Immature natural killer cell (primary cell): ENCODE data around the gene PDZD11. TPM values are rescaled to one million over a fixed set of nuclear protein-coding genes. Genes with fewer than 3 reads are reported as not detected.
"Not testable (repeated sequence)": the region's sequence is repeated elsewhere in the genome, so short reads cannot be mapped to it uniquely, and the experiment has no call there.

Experiments used
- DNase-seq, 3 donors: peaks; one replicate each; pipeline ENCODE4 v3.0.0; 2022; ENCODE audit warnings: mixed read lengths in 1 of 3
- H3K27ac Mint-ChIP-seq, 6 donors: one replicate each; pipeline ENCODE4 v1.8.0; 2020; ENCODE audit warnings: mixed read lengths in 6 of 6, mild to moderate bottlenecking in 5 of 6, inconsistent platforms in 4 of 6, moderate library complexity in 3 of 6
- H3K27me3 Mint-ChIP-seq, 3 donors: one replicate each; pipeline ENCODE4 v1.8.0; 2020 to 2021; ENCODE audit warnings: low read depth in 3 of 3, mild to moderate bottlenecking in 3 of 3, mixed read lengths in 3 of 3, moderate library complexity in 3 of 3, inconsistent platforms in 1 of 3
- H3K36me3 Mint-ChIP-seq, 3 donors: one replicate each; pipeline ENCODE4 v1.8.0; 2020; ENCODE audit warnings: mixed read lengths in 3 of 3, inconsistent platforms in 2 of 3, mild to moderate bottlenecking in 2 of 3
- H3K4me1 Mint-ChIP-seq, 2 donors: one replicate each; pipeline ENCODE4 v1.8.0; 2020; ENCODE audit warnings: inconsistent platforms in 2 of 2, mild to moderate bottlenecking in 2 of 2, mixed read lengths in 2 of 2, moderate library complexity in 1 of 2
- H3K4me3 Mint-ChIP-seq, 5 donors: one replicate each; pipeline ENCODE4 v1.8.0; 2020; ENCODE audit warnings: mild to moderate bottlenecking in 5 of 5, mixed read lengths in 5 of 5, inconsistent platforms in 3 of 5, moderate library complexity in 3 of 5
- H3K9me3 Mint-ChIP-seq, 6 donors: one replicate each; pipeline ENCODE4 v1.8.0; 2020; ENCODE audit warnings: mild to moderate bottlenecking in 6 of 6, mixed read lengths in 6 of 6, inconsistent platforms in 4 of 6, moderate library complexity in 3 of 6
- polyA plus RNA-seq, 3 donors: library from polyadenylated mRNA; unstranded; fragments of 300-500 nt; fragmentation: Illumina TruSeq; gene quantifications; one replicate each; pipeline ENCODE4 v1.2.3, GENCODE V29; 2021

Gene PDZD11, protein sequence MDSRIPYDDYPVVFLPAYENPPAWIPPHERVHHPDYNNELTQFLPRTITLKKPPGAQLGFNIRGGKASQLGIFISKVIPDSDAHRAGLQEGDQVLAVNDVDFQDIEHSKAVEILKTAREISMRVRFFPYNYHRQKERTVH
- polyA plus RNA-seq, result 10 to 100 TPM; 46.9 to 60.6 (median 48.1) TPM

DNA sequence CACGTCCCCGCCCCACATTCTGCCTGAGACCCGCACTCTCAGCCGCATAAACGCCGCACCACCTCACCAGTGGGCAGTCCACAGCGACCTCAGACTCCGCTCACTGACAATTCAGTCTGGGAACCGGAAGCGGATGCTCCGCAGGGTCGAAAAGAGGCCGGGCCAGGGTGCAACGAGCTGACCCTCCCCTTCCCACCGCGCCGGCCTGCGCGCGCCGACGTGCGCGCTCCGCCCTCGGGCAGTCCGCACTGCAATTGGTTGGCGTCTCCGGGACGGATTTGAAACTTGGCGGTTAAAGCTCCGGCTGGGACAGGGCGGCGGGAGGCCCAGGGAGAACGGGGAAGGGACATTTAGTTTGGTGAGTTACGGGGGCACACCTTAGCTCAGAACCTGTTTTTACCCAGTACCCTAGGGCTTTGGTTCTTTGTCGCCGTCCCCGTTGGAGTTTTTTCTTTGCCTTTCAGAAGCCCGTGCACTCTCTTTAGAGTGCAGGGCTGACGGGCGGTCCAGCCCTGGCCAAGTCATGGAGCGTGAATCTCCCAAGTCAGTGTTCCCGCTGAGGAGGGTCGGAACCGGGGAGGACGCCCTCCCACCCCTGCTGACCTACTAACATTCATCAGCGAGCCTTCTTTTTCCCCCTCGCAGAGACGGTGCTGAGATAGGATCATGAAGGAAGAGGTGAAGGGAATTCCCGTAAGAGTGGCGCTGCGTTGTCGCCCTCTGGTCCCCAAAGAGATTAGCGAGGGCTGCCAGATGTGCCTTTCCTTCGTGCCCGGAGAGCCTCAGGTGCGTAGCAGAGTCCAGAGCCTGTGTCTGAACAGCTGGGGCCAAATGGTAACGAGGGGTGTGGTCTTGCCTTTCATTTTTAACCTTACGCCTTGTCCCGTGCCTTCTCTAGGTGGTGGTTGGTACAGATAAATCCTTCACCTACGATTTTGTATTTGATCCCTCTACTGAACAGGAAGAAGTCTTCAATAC, at the start of gene PDZD11, which contains the start of gene KIF4A:
Gene PDZD11 (minus strand): TSS at position 135 of the 978 bp plus-strand sequence. CDS start 586 bp downstream, outside the sequence.
Gene KIF4A (plus strand): TSS at position 312 of the 978 bp plus-strand sequence. CDS start 355 bp downstream, at position 667.
- Mint-ChIP-seq H3K27ac (peak within 1 kb of the TSS; percentile 81 to 92 (median 86)), H3K36me3 (peaks cover 0 to 10% (median 5%) of the 10 kb centered on the region in 3 donors), H3K4me1 (peaks cover 21 to 22% of the 10 kb centered on the region in 2 donors), H3K4me3 (peak within 1 kb of the TSS; percentile 84 to 90 (median 87)), H3K9me3 (no peaks in the 10 kb centered on the region), H3K27me3 (peaks cover 0 to 5% (median 2%) of the 10 kb centered on the region in 3 donors)
- peak; percentile 80 to 84 (median 83) for DNase-seq

DNA sequence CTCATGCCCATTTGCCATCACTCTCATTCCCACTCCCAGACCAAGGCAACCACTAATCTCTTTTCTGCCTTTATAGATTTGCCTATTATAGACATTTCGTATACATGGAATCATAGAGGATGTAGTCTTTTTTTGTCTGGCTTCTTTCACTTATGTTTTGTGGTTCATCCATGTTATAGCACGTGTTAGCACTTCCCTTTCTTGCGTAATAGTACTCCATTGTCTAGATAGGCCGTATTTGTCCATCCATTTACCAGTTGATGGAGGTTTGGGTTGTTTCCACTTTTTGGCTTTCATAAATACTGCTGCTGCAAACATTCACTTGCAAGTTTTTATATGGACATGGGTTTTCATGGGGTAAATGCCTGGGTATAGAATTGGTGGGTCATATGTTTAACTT, 48.6 kb upstream of the PDZD11 start:
- no peaks in the 10 kb centered on the region for H3K4me1 Mint-ChIP-seq

DNA sequence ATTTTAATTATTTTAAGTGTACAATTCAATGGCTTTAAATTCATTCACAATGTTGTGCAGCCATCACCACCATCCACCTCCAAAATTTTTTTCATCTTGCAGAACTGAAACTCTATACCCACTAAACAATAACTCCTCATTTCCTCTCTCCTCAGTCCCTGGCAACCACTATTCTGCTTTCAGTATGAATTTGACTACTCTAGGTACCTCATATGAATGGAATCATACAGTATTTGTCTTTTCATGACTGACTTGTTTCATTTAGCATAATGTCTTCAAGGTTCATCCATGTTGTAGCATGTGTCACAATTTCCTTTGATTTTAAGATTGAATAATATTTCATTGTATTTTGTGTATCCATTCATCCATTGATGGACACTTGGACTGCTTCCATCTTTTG, 47.0 kb upstream of the PDZD11 start:
- H3K27me3 Mint-ChIP-seq, result no peaks in the 10 kb centered on the region
- no peak overlapping the region for H3K4me3 Mint-ChIP-seq
- no peak overlapping the region for H3K27ac Mint-ChIP-seq
- H3K4me1 Mint-ChIP-seq, result no peaks in the 10 kb centered on the region
- H3K9me3 Mint-ChIP-seq, result no peaks in the 10 kb centered on the region
- H3K36me3 Mint-ChIP-seq, result no peaks in the 10 kb centered on the region
- DNase-seq, result no peak

More for the DNA sequence above, 48.6 kb upstream of the PDZD11 start:
- Mint-ChIP-seq H3K36me3 (no peaks in the 10 kb centered on the region), H3K4me3 (no peak overlapping the region), H3K27ac (no peak overlapping the region), H3K27me3 (no peaks in the 10 kb centered on the region), H3K9me3 (no peaks in the 10 kb centered on the region)
- no peak for DNase-seq

DNA sequence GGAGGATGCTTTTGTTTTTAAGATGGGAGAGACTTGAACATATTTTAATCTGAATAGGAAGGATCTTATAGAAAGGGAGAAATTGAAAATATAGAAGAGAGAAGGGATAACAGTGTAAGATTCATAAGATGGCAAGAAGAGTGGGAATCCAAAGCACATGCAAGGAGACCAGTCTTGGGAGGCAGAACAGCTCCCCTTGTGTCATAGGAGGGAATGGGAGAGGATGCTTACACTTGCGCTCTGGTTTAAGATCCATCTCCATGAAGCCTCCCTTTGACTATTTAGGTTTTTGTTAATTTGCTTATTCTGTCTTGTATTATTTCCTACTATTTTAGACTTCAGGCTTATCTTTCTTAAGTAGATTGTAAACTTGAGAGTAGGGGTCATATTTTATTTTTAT, 42.9 kb upstream of the PDZD11 start:
- DNase-seq, result no peak
- Mint-ChIP-seq H3K4me3 (no peak overlapping the region), H3K4me1 (no peaks in the 10 kb centered on the region), H3K27ac (peak overlapping the region in 1 of 6 donors; percentile 21), H3K9me3 (no peaks in the 10 kb centered on the region), H3K36me3 (no peaks in the 10 kb centered on the region), H3K27me3 (no peaks in the 10 kb centered on the region)

DNA sequence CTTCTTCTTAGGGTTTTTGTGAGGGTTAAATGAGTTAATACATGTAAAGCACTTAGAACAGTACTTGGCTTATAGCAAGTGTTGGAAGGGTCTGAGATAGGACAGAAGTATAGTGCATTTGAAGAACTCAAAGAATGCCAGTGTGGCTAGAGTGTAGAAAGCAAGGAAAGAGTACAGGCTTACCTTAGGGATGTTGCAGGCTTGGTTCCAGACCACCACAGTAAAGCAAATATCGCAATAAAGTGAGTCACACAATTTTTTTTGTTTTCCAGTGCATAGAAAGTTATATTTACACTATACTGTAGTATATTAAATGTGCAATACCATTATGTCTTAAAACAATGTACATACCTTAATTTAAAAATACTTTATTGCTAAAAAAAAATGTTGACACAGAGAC, 41.4 kb upstream of the PDZD11 start:
- no peak for DNase-seq
- Mint-ChIP-seq H3K27ac (no peak overlapping the region), H3K36me3 (no peaks in the 10 kb centered on the region), H3K27me3 (no peaks in the 10 kb centered on the region), H3K4me3 (no peak overlapping the region), H3K9me3 (no peaks in the 10 kb centered on the region), H3K4me1 (no peaks in the 10 kb centered on the region)

DNA sequence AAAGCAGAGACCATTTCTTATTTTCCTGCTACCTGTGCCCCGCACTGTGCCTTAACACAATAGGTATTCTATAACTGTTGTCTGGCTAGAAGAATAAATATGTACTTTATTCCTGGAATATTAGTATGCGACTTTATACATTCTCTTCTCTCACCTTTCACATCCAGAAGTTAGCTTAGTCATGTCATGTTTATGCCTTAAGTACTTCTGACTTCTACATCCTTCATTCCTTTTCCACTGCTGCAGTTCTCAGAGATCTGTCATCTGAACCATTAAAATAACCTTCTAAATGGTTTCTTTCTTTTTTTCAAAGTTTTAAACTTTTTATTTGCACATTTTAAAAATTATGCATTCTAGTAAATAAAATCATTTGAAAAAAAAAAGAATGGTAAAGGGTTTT, 34.6 kb upstream of the PDZD11 start:
- Mint-ChIP-seq H3K27ac (no peak overlapping the region), H3K4me1 (no peaks in the 10 kb centered on the region), H3K9me3 (no peaks in the 10 kb centered on the region), H3K4me3 (no peak overlapping the region), H3K36me3 (no peaks in the 10 kb centered on the region), H3K27me3 (peaks cover 0 to 4% (median 2%) of the 10 kb centered on the region in 3 donors)
- no peak for DNase-seq

DNA sequence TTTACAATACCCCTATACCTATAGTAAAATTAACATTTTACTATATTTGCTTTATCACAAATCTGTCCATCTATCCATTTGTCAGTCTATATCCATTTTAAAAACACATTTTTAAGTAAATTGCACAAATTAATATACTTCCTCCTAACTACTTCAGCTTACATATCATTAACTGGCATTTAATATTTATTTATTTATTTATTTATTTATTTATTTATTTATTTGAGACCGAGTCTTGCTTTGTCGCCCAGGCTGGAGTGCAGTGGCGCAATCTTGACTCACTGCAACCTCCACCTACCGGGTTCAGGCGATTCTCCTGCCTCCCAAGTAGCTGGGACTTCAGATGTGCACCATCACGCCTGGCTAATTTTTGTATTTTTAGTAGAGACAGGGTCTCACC, 33.9 kb upstream of the PDZD11 start:
- H3K27me3 Mint-ChIP-seq, H3K4me1 Mint-ChIP-seq, H3K36me3 Mint-ChIP-seq, H3K4me3 Mint-ChIP-seq, H3K9me3 Mint-ChIP-seq, DNase-seq, H3K27ac Mint-ChIP-seq: not testable (repeated sequence)

DNA sequence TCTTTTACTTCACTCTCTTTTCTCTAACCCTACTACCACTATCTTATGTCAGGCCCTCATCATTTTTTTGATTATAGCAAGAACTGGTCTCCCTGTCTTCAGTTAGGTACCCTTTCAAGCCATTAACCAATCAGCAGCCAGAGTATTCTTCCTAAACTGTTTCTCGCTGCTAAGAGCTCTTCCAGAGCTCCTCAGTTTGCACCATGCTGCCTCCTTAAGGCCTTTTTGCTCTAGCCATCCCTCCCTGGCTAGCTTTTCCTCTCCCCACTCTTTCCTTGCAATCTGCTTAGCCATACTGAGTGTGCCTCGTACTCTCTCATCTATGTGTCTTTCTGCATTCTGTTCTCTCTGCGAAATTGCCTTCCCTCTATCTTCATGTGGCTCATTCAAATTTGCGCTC, 33.1 kb upstream of the PDZD11 start:
- Mint-ChIP-seq H3K27ac (no peak overlapping the region), H3K4me3 (no peak overlapping the region)
- no peak for DNase-seq

DNA sequence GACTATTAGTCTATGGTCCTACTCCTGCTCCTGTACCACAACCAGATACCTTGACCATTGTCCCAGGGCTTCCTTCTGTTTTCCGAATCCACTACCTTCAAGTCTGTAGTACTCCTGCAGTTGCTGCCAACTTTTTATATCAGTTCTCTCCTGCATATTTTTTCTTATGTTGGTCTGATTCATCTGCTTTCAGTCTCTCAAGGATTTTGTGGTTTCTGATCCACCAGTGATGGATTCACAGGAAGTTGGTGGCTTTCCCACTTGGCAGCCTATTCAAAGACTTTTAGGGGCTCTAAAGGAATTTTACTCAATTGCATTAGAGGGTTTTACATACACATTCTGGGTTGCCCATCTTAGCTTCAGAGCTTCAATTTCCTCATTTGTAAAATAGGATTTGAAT, 23.8 kb upstream of the PDZD11 start:
- Mint-ChIP-seq H3K9me3 (no peaks in the 10 kb centered on the region), H3K27ac (no peak overlapping the region), H3K4me1 (no peaks in the 10 kb centered on the region), H3K4me3 (no peak overlapping the region), H3K36me3 (no peaks in the 10 kb centered on the region), H3K27me3 (peaks cover 0 to 2% (median 0%) of the 10 kb centered on the region in 3 donors)
- DNase-seq, result no peak

More for the DNA sequence above, 33.1 kb upstream of the PDZD11 start:
- peaks cover 0 to 4% (median 2%) of the 10 kb centered on the region in 3 donors for H3K27me3 Mint-ChIP-seq
- H3K4me1 Mint-ChIP-seq, result no peaks in the 10 kb centered on the region
- H3K36me3 Mint-ChIP-seq, result no peaks in the 10 kb centered on the region
- H3K9me3 Mint-ChIP-seq, result no peaks in the 10 kb centered on the region

DNA sequence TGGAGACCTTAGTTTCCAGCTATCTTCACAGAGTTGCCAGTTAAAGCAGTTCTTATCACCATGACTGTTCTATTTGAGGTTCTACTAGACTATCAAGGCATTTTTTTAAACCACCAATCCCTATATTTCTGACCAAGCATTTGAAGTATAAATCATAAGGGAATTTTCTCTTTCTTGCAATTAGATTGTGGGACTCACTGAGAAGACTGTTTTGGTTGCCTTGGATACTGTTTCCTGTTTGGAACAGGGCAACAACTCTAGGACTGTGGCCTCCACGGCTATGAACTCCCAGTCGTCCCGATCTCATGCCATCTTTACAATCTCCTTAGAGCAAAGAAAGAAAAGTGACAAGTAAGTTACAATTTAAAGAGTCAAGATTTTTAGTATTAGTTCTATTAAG, 12.0 kb upstream of the PDZD11 start:
- H3K9me3 Mint-ChIP-seq, result no peaks in the 10 kb centered on the region
- no peak for DNase-seq
- H3K4me3 Mint-ChIP-seq, result no peak overlapping the region
- no peaks in the 10 kb centered on the region for H3K4me1 Mint-ChIP-seq
- H3K27ac Mint-ChIP-seq, result no peak overlapping the region
- peaks cover 0 to 4% (median 0%) of the 10 kb centered on the region in 3 donors for H3K36me3 Mint-ChIP-seq
- peaks cover 0 to 5% (median 3%) of the 10 kb centered on the region in 3 donors for H3K27me3 Mint-ChIP-seq

DNA sequence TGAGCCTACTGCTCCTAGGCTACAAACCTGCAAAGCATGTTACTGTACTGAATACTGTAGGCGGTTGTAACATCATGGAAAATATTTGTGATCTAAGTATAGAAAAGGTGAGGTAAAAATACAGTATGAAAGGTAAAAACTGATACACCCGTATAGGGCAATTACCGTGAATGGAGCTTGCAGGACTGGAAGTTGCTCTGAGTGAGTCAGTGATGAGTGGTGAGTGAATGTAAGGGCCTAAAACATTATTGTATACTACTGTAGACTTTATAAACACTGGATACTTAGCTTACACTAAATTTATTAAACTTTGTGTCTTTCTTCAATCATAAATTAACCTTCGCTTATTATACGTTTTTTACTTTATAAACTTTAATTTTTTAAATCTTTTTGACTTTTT, 3.9 kb upstream of the PDZD11 start:
- no peaks in the 10 kb centered on the region for H3K9me3 Mint-ChIP-seq
- no peak for DNase-seq
- H3K4me1 Mint-ChIP-seq, result peaks cover 19% of the 10 kb centered on the region in 2 donors
- peaks cover 2 to 10% (median 3%) of the 10 kb centered on the region in 3 donors for H3K27me3 Mint-ChIP-seq
- H3K4me3 Mint-ChIP-seq, result no peak overlapping the region
- H3K27ac Mint-ChIP-seq, result no peak overlapping the region
- no peaks in the 10 kb centered on the region for H3K36me3 Mint-ChIP-seq

DNA sequence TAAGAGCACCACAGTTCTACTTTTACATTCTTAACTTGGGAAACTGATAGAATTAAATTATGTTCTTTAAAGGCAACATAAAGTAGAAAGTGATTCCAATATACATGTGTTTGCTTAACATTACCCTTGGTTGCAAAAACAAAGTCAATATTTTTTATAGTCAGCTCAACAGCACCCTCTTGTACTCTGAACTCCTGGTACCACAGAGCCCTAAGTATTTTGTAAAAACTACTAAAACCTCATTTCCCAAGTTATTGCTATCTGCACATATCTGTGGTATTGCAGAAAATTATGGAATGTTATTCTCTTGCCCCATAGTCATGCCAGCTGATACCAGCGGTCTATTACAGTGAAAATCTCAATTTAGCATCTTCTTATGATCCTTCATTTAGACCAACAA, 3.1 kb upstream of the PDZD11 start:
- Mint-ChIP-seq H3K9me3 (no peaks in the 10 kb centered on the region), H3K4me3 (no peak overlapping the region)
- no peak for DNase-seq

DNA sequence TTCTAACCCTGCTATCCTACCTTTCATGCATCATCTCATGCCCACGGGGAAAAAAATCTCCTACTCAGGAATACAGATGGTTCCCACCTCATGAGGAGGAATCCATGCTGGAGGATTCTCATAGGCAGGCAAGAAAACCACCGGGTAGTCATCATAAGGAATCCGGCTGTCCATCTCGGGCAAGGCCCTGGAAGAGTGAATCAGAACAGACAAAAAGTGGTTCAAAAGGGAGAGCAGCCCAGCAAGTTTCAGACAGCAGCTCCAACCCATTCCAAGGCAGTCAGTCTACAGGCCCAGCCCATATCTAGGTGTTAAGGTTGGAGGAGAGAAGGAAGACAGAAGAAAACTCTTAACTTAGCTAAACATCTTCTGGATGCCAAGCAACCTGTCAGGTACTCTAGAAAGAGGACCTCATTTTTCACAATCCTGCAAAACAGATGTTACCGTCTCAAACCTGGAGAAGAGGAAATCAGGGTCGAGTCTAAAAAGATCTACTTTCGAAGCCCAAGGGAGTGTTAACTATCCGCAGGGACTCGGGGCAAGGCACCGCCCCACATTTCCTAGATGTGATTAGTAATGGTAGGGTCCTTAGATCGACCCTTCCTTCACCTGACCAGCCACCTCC, 447 bp downstream of the PDZD11 start:
- no peaks in the 10 kb centered on the region for H3K9me3 Mint-ChIP-seq
- peak overlapping the region; percentile 81 to 92 (median 86) for H3K27ac Mint-ChIP-seq
- peaks cover 0 to 13% (median 11%) of the 10 kb centered on the region in 3 donors for H3K36me3 Mint-ChIP-seq
- no peak for DNase-seq
- H3K4me3 Mint-ChIP-seq, result peak overlapping the region; percentile 84 to 90 (median 87)
- H3K27me3 Mint-ChIP-seq, result peaks cover 0 to 5% (median 2%) of the 10 kb centered on the region in 3 donors
- H3K4me1 Mint-ChIP-seq, result peaks cover 21 to 26% of the 10 kb centered on the region in 2 donors

More for the DNA sequence above, 3.1 kb upstream of the PDZD11 start:
- H3K27me3 Mint-ChIP-seq, result peaks cover 2 to 10% (median 3%) of the 10 kb centered on the region in 3 donors
- peaks cover 19 to 21% of the 10 kb centered on the region in 2 donors for H3K4me1 Mint-ChIP-seq
- H3K36me3 Mint-ChIP-seq, result no peaks in the 10 kb centered on the region
- H3K27ac Mint-ChIP-seq, result no peak overlapping the region

DNA sequence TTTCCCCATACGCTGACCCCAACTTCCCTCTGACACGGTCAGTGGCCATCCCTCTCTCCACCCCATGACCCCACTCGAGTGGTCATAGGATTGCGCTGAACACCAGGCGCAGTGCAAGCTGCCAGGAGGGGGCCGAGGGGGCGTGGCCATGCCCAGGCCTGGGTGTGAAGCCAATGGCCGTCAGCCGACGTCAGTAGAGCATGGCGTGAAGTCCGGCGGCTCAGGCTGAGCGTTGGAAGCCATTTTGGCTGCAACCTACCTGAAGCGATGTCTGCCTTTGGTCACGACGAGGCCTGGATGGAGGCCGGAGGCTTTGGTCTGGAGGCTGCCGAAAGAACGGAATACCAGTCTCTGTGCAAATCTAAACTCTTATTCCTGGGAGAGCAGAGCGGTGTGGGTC, 7.8 kb downstream of the PDZD11 start, which contains the start of gene RAB41:
Gene RAB41 (plus strand): TSS at position 222 of the 400 bp plus-strand sequence. CDS start 46 bp downstream, at position 268.
- no peaks in the 10 kb centered on the region for H3K9me3 Mint-ChIP-seq
- no peak within 1 kb of the TSS for H3K27ac Mint-ChIP-seq
- H3K27me3 Mint-ChIP-seq, result peaks cover 0 to 2% (median 0%) of the 10 kb centered on the region in 3 donors
- no peak within 1 kb of the TSS for H3K4me3 Mint-ChIP-seq
- peaks cover 0 to 7% of the 10 kb centered on the region in 2 donors for H3K4me1 Mint-ChIP-seq
- H3K36me3 Mint-ChIP-seq, result peaks cover 0 to 24% (median 15%) of the 10 kb centered on the region in 3 donors
- DNase-seq, result no peak
